ENCODE results near the gene ZNF740.

ZNF740 gene

DNA sequence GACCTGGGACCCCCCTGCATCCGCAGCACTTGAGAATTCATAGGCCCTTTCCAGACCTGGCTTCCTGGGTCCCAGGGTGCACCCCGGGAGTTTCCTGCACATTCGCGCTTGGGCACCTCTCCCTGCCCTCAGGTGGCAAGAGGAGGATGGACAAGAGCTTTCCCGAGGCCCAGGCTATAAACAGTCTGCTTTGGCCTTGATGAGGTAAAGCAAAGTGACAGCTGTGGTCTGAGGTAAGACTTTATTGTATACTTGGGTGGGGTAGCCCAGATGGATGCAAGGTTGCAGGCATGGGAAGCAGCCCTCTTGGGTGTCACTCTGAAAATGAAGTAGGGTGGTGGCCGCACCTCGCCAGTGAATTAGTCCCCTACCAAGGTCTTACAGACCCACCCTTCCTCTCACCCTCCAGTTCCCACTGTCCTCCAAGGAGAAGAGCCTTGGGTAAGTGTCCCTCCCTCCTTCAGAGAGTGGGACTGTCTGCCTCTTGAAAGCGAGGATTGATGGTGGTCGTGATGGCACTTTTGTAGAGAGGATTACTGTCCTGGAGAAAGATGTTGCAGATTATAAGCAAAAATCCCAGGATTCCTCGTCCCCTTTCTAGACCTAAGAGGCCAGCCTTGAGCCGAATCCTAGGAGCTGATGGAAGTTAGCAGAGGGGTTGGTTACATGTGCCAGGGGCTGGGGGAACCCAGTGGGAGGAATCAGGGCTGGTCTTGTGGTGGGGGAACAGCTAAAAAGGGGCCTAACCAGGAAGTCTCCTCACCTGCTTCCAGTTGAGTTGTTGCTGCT is 10.8 kb downstream of the ZNF740 start:
- TF ChIP-seq, protein P1, sequence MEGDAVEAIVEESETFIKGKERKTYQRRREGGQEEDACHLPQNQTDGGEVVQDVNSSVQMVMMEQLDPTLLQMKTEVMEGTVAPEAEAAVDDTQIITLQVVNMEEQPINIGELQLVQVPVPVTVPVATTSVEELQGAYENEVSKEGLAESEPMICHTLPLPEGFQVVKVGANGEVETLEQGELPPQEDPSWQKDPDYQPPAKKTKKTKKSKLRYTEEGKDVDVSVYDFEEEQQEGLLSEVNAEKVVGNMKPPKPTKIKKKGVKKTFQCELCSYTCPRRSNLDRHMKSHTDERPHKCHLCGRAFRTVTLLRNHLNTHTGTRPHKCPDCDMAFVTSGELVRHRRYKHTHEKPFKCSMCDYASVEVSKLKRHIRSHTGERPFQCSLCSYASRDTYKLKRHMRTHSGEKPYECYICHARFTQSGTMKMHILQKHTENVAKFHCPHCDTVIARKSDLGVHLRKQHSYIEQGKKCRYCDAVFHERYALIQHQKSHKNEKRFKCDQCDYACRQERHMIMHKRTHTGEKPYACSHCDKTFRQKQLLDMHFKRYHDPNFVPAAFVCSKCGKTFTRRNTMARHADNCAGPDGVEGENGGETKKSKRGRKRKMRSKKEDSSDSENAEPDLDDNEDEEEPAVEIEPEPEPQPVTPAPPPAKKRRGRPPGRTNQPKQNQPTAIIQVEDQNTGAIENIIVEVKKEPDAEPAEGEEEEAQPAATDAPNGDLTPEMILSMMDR (IDR thresholded peaks at IDR 0.05; ENCODE audit: insufficient read depth, low read length, missing control alignments) = no peak
- ChIA-PET POLR2A (interaction anchor here (0.8 kb wide), 1 partner anchor 11 kb away, joined by 4 read pairs; the partner anchor contains the start of genes CSAD and ZNF740), CTCF (interaction anchor here (1.4 to 9.6 kb wide), 7 partner anchors 8 to 130 kb away, joined by 3 to 108 read pairs (median 14); partner anchors contain the start of gene CSAD)
- no peak overlapping the region for H3K4me3 ChIP-seq (ENCODE audit: low read depth, low read length)
- no peak for DNase-seq (ENCODE audit: low read depth, low spot score)

DNA sequence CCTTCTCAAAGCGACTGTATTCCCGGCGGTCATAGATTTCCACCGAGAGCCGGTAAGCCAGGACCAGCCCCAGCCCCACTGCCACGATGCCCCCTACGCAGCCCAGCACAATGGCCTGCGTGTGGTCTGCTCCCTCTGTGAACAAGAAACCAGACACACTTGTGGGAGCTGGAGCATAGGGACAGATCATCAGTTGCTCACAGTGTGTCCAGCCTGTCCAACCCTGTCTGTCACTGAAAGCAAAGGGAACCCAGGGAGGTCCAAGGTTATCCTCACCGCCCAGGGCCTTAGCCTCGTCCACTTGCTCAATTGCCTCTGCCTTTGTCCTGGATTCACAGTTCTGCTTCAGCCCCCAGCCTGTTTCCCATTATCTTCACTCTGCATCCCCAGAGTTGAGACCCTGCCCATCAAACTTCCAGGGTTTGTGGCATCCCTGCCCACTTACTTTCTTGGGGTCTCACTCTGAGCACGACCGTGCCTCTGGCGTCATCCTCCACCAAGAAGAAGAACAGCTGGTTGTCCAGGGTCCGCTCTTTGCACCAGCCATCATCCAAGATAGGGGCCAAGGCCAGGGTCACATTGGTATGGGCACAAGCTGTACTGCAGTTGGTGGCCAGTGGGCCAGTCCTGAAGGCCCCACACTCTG is 11.5 kb downstream of the ZNF740 start:
- ChIA-PET POLR2A (no interaction called here), CTCF (interaction anchor here (1.4 to 9.6 kb wide), 6 partner anchors 10 to 129 kb away, joined by 3 to 108 read pairs (median 8); partner anchors contain the start of gene CSAD)
- no peak for DNase-seq (ENCODE audit: low read depth, low spot score)
- TF ChIP-seq, protein P1 (IDR thresholded peaks at IDR 0.05; ENCODE audit: insufficient read depth, low read length, missing control alignments) = no peak
- no peak overlapping the region for H3K4me3 ChIP-seq (ENCODE audit: low read depth, low read length)

DNA sequence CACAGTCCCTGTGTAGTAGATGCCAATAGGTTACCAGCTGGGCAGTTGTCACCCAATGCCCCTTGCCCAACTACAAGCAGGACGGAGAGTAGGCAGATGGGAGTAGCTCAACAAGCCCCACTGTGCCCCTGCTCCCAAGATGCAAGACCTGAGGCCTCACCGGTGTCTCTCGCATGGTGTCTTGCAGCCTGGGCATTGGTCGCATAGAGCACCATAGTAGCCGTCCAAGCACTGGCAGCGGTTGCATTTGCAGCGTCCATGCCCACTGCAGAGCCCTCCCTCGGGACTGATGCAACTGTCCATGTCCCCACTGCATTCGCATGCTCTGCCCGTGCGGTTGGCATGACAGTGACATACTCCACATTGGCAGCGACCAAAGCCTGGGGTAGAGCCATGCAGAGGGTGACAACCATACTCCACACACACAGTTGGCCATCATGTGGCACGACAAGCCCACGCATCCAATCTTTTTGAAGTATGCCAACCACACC is 12.1 kb downstream of the ZNF740 start:
- DNase-seq (ENCODE audit: low read depth, low spot score) = no peak
- POLR2A ChIA-PET = no interaction called here
- CTCF ChIA-PET = interaction anchor here (1.0 to 9.6 kb wide), 6 partner anchors 11 to 126 kb away, joined by 3 to 108 read pairs (median 8); partner anchors contain the start of gene CSAD
- TF ChIP-seq, protein P1 (IDR thresholded peaks at IDR 0.05; ENCODE audit: insufficient read depth, low read length, missing control alignments) = no peak
- H3K4me3 ChIP-seq (ENCODE audit: low read depth, low read length) = no peak overlapping the region

DNA sequence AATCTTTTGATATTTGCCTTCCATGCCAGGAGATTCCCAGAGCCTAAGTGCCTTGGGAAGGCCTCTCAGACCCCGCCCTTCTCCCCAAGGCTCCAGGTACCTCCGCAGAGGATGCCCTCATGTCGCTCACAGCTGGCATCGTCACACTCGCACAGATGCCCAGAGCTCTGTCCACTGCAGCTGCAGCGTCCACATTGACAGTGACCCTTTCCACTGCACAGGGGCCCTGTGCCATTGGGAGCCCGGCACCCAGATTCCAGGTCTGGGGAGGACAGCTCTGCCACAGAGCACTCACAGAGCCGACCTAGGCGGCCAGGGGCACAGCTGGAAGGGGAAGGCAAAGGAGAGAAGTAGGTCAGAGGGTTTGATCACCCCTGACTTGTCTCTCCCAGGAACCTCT is 12.5 kb downstream of the ZNF740 start:
- CTCF ChIA-PET = interaction anchor here (1.0 to 9.6 kb wide), 6 partner anchors 11 to 126 kb away, joined by 3 to 108 read pairs (median 8); partner anchors contain the start of gene CSAD
- no peak for DNase-seq (ENCODE audit: low read depth, low spot score)
- TF ChIP-seq, protein P1 (IDR thresholded peaks at IDR 0.05; ENCODE audit: insufficient read depth, low read length, missing control alignments) = no peak
- H3K4me3 ChIP-seq (ENCODE audit: low read depth, low read length) = no peak overlapping the region
- POLR2A ChIA-PET = interaction anchor here (0.5 kb wide), 1 partner anchor 130 kb away, joined by 3 read pairs; no protein-coding TSS in a partner anchor

DNA sequence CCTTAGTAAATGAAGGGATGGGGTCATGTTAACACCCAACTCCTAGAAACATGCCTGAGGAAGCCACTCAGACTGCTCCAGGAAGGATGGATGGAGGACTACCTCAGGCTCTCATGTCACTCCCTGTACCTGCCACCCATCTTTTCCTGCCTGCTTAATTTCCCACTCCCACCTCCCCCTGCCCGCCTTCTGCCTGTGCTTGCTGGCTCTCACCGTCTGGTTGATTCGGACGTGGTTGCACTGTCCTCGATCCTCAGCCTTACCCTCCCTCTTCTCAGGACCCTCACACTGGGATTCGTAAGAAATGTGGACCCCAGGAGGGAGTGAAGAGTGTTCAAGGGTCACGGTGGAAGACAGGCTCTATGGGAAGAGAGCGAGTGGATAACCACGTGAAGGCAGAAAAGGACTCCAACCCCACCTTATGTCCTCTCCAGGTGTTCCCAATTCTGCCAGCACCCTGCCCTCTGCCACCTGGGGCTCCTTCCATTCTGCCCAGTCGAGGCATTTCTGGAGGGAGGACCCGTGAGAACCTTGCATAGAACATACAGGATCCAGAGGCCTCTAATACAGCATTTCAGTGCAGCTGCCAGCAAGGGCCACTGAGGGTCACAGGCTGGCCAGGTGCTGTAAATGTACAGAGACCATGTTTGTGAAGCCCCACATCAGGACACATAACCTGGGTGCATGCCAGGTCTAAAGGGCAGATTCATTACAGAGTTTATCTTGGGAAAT is 13.6 kb downstream of the ZNF740 start:
- TF ChIP-seq, protein P1 (IDR thresholded peaks at IDR 0.05; ENCODE audit: insufficient read depth, low read length, missing control alignments) = no peak
- ChIA-PET POLR2A (no interaction called here), CTCF (interaction anchor here (1.0 to 9.6 kb wide), 15 partner anchors 9 to 128 kb away, joined by 3 to 108 read pairs (median 7); partner anchors contain the start of genes CSAD and ITGB7)
- H3K4me3 ChIP-seq (ENCODE audit: low read depth, low read length) = no peak overlapping the region
- DNase-seq (ENCODE audit: low read depth, low spot score) = no peak
